HCT116 (cell line): ENCODE data around the gene CASZ1. TPM values are rescaled to one million over a fixed set of nuclear protein-coding genes. Genes with fewer than 3 reads are reported as not detected.

ENCODE experiments used
- ATAC-seq: fragments of 200-7000 bp; cut with Tn5 transposase; 2 replicates; pipeline ENCODE4 v1.9.1; 2020; ENCODE audit warnings: mild to moderate bottlenecking, moderate library complexity
- BruUV-seq: library from RNA; stranded (reverse); fragments of 400-500 nt; replicated peaks from 2 replicates; lab custom pipeline; 2021; lab: Mats Ljungman, UMichigan
- CTCF ChIA-PET: fragments of 300-600 bp; sonication (Branson Sonifier 250); formaldehyde crosslinking; loops from one replicate; lab custom pipeline; 2021; ENCODE audit warnings: antibody characterized with exemption; lab: Charles Lee
- POLR2A ChIA-PET: fragments of 300-600, 350-600 bp; sonication (Branson Sonifier 250); formaldehyde crosslinking; loops from one replicate; lab custom pipeline; 2021; ENCODE audit warnings: antibody characterized with exemption; lab: Charles Lee
- RAD21 ChIA-PET, 2 experiments: fragments of 300-600 bp; sonication (Branson Sonifier 250); formaldehyde crosslinking; loops; one replicate each; lab custom pipeline; 2023; ENCODE audit warnings: low total read pairs in 2 of 2; ENCODE audit not compliant: uncharacterized antibody in 2 of 2, unreplicated experiment in 2 of 2, low non-redundant PET in 1 of 2; lab: Charles Lee
- DNase-seq: peaks from one replicate; pipeline ENCODE4 v3.0.0-alpha.2; 2010; ENCODE audit warnings: low read depth, low spot score
- H2AFZ ChIP-seq: fragments of 200-600 bp; shearing (Covaris generic), sonication (generic); 2 replicates; pipeline ENCODE4 v1.6.1; 2017; ENCODE audit warnings: low read depth, mixed run types, mixed read lengths, antibody characterized with exemption, low read length; ENCODE audit not compliant: poor library complexity, severe bottlenecking
- H3K27ac ChIP-seq: 2 replicates; pipeline ENCODE4 v1.5.1; 2012; ENCODE audit warnings: low read depth, low read length
- H3K27me3 ChIP-seq: fragments of 200-600 bp; sonication (generic); 2 replicates; pipeline ENCODE4 v1.6.1; 2016; ENCODE audit warnings: mixed run types, low read length, mixed read lengths; ENCODE audit not compliant: insufficient read depth
- H3K36me3 ChIP-seq, 2 experiments: fragments of 200-500 bp in 1 of 2; fragments of 200-600 bp in 1 of 2; sonication (Bioruptor generic) in 1 of 2; sonication (generic) in 1 of 2; 2 replicates each; pipeline versions ENCODE4 v1.5.1 to v1.6.1; 2014 to 2016; ENCODE audit warnings: low read length in 2 of 2, inconsistent platforms in 1 of 2, mixed read lengths in 1 of 2, mixed run types in 1 of 2; ENCODE audit not compliant: insufficient read depth in 2 of 2, control insufficient read depth in 1 of 2
- H3K4me1 ChIP-seq, 2 experiments: fragments of 200-600 bp in 1 of 2; sonication (generic) in 1 of 2; 2 replicates each; pipeline versions ENCODE4 v1.5.1 to v1.6.1; 2012 to 2017; ENCODE audit warnings: low read length in 2 of 2, inconsistent platforms in 1 of 2, mild to moderate bottlenecking in 1 of 2, mixed read lengths in 1 of 2, mixed run types in 1 of 2, moderate library complexity in 1 of 2; ENCODE audit not compliant: insufficient read depth in 2 of 2, control insufficient read depth in 1 of 2
- H3K4me2 ChIP-seq: fragments of 200-600 bp; sonication (generic); 2 replicates; pipeline ENCODE4 v1.6.1; 2017; ENCODE audit warnings: mixed run types, low read length, mixed read lengths
- H3K4me3 ChIP-seq, 2 experiments: fragments of 200-600 bp in 1 of 2; sonication (generic) in 1 of 2; replicated peaks in 1 of 2; 2 replicates each; pipeline ENCODE4 v1.5.1; 2011 to 2016; ENCODE audit warnings: low read length in 2 of 2, control low read depth in 1 of 2, low read depth in 1 of 2, mild to moderate bottlenecking in 1 of 2, mixed read lengths in 1 of 2, mixed run types in 1 of 2
- H3K79me2 ChIP-seq: fragments of 200-600 bp; sonication (generic); 2 replicates; pipeline ENCODE4 v1.6.1; 2017; ENCODE audit warnings: mild to moderate bottlenecking, mixed run types, low read length, moderate library complexity, mixed read lengths; ENCODE audit not compliant: insufficient read depth
- H3K9ac ChIP-seq: fragments of 200-600 bp; sonication (generic); 2 replicates; pipeline ENCODE4 v1.6.1; 2016; ENCODE audit warnings: low read length, mixed read lengths
- H3K9me2 ChIP-seq: fragments of 200-600 bp; sonication (generic), shearing (Covaris generic); 2 replicates; pipeline ENCODE4 v1.6.1; 2017; ENCODE audit warnings: mixed run types, mild to moderate bottlenecking, moderate library complexity; ENCODE audit not compliant: insufficient read depth
- H3K9me3 ChIP-seq, 2 experiments: fragments of 200-500 bp in 1 of 2; fragments of 200-600 bp in 1 of 2; sonication (Bioruptor generic) in 1 of 2; sonication (generic) in 1 of 2; 2 replicates each; pipeline ENCODE4 v1.6.1; 2014 to 2017; ENCODE audit warnings: low read length in 2 of 2, mixed read lengths in 2 of 2, inconsistent platforms in 1 of 2, low read depth in 1 of 2, mild to moderate bottlenecking in 1 of 2, mixed run types in 1 of 2, moderate library complexity in 1 of 2; ENCODE audit not compliant: control insufficient read depth in 1 of 2, insufficient read depth in 1 of 2
- H4K20me1 ChIP-seq: fragments of 200-600 bp; sonication (generic), shearing (Covaris generic); 2 replicates; pipeline ENCODE4 v1.6.1; 2017; ENCODE audit warnings: mixed run types, mild to moderate bottlenecking, moderate library complexity; ENCODE audit not compliant: insufficient read depth
- CBX3 ChIP-seq: IDR thresholded peaks from 2 replicates; pipeline ENCODE4 v1.6.1; 2012; ENCODE audit warnings: low read depth
- CTCF ChIP-seq, 3 experiments: fragments of 200-600 bp in 1 of 3; sonication (generic) in 1 of 3; IDR thresholded peaks in 2 of 3; conservative IDR thresholded peaks in 1 of 3; 2 replicates each; pipeline ENCODE4 v1.5.1; 2012 to 2017; ENCODE audit warnings: low read depth in 2 of 3, low read length in 2 of 3, antibody characterized with exemption in 1 of 3, borderline replicate concordance in 1 of 3, control low read depth in 1 of 3, mild to moderate bottlenecking in 1 of 3, mixed read lengths in 1 of 3, mixed run types in 1 of 3, moderate library complexity in 1 of 3; ENCODE audit not compliant: insufficient read depth in 1 of 3
- EGR1 ChIP-seq: IDR thresholded peaks from 2 replicates; pipeline ENCODE4 v1.6.1; 2012; ENCODE audit warnings: low read depth
- EZH2phosphoT487 ChIP-seq: fragments of 200-600 bp; IDR thresholded peaks from 2 replicates; pipeline ENCODE4 v1.6.1; 2018; ENCODE audit warnings: antibody characterized with exemption, borderline replicate concordance
- JUND ChIP-seq: IDR thresholded peaks from 2 replicates; pipeline ENCODE4 v1.6.1; 2012
- POLR2A ChIP-seq: IDR thresholded peaks from 2 replicates; pipeline ENCODE4 v1.7.0; 2011; ENCODE audit warnings: borderline replicate concordance; ENCODE audit not compliant: insufficient read depth, insufficient read length; ENCODE audit errors: extremely low read depth
- POLR2AphosphoS5 ChIP-seq: IDR thresholded peaks from 2 replicates; pipeline ENCODE4 v1.6.1; 2011; ENCODE audit warnings: mild to moderate bottlenecking, low read depth, low read length, moderate library complexity
- RAD21 ChIP-seq: IDR thresholded peaks from 2 replicates; pipeline ENCODE4 v1.6.1; 2012; ENCODE audit warnings: low read depth, mild to moderate bottlenecking
- SIN3A ChIP-seq: IDR thresholded peaks from 2 replicates; pipeline ENCODE4 v1.6.1; 2012; ENCODE audit warnings: low read depth
- SP1 ChIP-seq: IDR thresholded peaks from 2 replicates; pipeline ENCODE4 v1.6.1; 2012; ENCODE audit warnings: low read depth
- SRF ChIP-seq: IDR thresholded peaks from 2 replicates; pipeline ENCODE4 v1.6.1; 2012; ENCODE audit warnings: low read depth
- TCF7L2 ChIP-seq: IDR thresholded peaks from 2 replicates; pipeline ENCODE4 v1.7.0; 2011; ENCODE audit warnings: borderline replicate concordance, inconsistent platforms; ENCODE audit not compliant: insufficient read depth, insufficient read length; ENCODE audit errors: extremely low read depth
- intact Hi-C: fragments of 100-400 bp; cut with micrococcal nuclease; formaldehyde crosslinking; loops from 2 replicates; pipeline ENCODE4 v1.10.0; 2022
- total RNA-seq: library from RNA; stranded (reverse); gene quantifications from one replicate; pipeline ENCODE4 v1.2.1, GENCODE V29; 2021; ENCODE audit not compliant: unreplicated experiment
- TF ChIP-seq, protein P1 (sequence below): IDR thresholded peaks from 2 replicates; pipeline ENCODE4 v1.6.1; 2012

Gene CASZ1
- total RNA-seq, 1 experiment from 2014 or later = 7.7 TPM

DNA sequence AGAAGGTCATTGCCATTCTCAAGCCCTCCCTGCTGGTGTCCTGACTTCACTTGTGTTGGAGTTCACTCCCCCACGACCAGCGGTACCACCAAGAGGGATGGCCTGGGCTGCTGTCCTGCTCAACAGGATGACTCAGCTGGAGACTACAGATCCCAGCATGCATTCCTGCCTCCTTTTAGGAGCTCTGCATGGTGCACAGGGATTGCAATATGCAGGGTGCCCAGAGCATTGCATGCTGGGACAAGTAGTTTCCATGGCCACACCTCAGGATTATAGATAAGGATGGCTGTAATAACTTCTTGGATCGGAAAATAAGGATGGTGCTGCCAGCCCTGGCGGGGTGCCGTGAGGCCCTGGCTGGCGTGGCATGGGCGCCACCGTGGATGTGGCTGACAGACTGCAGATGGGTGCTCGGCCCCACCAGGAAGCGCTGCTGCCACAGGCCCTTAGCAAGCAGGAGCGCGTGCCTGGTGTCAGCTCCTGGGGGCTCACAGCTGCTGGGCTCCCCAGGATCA, 150.0 kb downstream of the CASZ1 start:
- Histone ChIP-seq H3K4me2 (no peak overlapping the region), H3K79me2 (no peaks in the 10 kb centered on the region), H3K4me1 (peaks cover 0 to 11% of the 10 kb centered on the region in 2 experiments; a peak in 2 of 4 replicates), H3K27ac (no peak overlapping the region), H3K27me3 (no peaks in the 10 kb centered on the region), H3K9ac (no peak overlapping the region), H3K9me2 (no peaks in the 10 kb centered on the region), H3K36me3 (no peaks in the 10 kb centered on the region), H4K20me1 (no peaks in the 10 kb centered on the region), H3K9me3 (no peaks in the 10 kb centered on the region), H3K4me3 (no peak overlapping the region), H2AFZ (no peak overlapping the region)
- no peak for TF ChIP-seq RAD21
- TF ChIP-seq CTCF (IDR thresholded peaks at IDR 0.05 in 2 of 3, conservative IDR thresholded peaks at IDR 0.05 in 1 of 3; ENCODE audit: borderline replicate concordance in 1 of 3, insufficient read depth in 1 of 3, low read depth in 2 of 3, low read length in 2 of 3) = no peak
- TF ChIP-seq JUND = no peak
- TF ChIP-seq SP1 = no peak
- TF ChIP-seq POLR2AphosphoS5 = no peak
- TF ChIP-seq, protein P1, sequence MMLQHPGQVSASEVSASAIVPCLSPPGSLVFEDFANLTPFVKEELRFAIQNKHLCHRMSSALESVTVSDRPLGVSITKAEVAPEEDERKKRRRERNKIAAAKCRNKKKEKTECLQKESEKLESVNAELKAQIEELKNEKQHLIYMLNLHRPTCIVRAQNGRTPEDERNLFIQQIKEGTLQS = no peak
- no peak for TF ChIP-seq POLR2A
- no peak for TF ChIP-seq CBX3
- TF ChIP-seq EZH2phosphoT487 = no peak
- TF ChIP-seq TCF7L2 = no peak
- TF ChIP-seq EGR1 = no peak
- no peak for TF ChIP-seq SRF
- no peak for TF ChIP-seq SIN3A
- CTCF ChIA-PET = no interaction called here
- intact Hi-C loops = no loop called here
- ATAC-seq (peak; percentile 86), DNase-seq (peak; percentile 33)
- POLR2A ChIA-PET = no interaction called here
- BruUV-seq = no TSS peak
- RAD21 ChIA-PET = no interaction called here
